ENCODE data around the gene ANGEL1.

Gene ANGEL1

GRCh38 chr14:76759589-76759988, 53.1 kb downstream of the ANGEL1 start:
- no peaks in the 10 kb centered on the region; the same call in 1 of the 2 replicates for H3K27me3 ChIP-seq (ENCODE audit: low read depth)

GRCh38 chr14:76756371-76756750, 56.3 kb downstream of the ANGEL1 start:
- in situ Hi-C loops (cut with MboI; ENCODE audit: low sequenced_read_pairs), result no loop called here

More at GRCh38 chr14:76759589-76759988, 53.1 kb downstream of the ANGEL1 start:
- H3K9me3 ChIP-seq, result no peaks in the 10 kb centered on the region
- in situ Hi-C loops (cut with MboI; ENCODE audit: low sequenced_read_pairs), result no loop called here
- no peaks in the 10 kb centered on the region for H3K36me3 ChIP-seq (replicated peaks)
- DNase-seq (ENCODE audit: low spot score in 2 of 2), result no peak
- H3K4me1 ChIP-seq, result no peaks in the 10 kb centered on the region; the same call in 1 of the 2 replicates
- H3K4me3 ChIP-seq, result no peak overlapping the region

GRCh38 chr14:76755610-76756370, 56.9 kb downstream of the ANGEL1 start:
- DNase-seq (ENCODE audit: low spot score in 2 of 2), result no peak
- H3K4me1 ChIP-seq, result no peaks in the 10 kb centered on the region
- no peaks in the 10 kb centered on the region for H3K9me3 ChIP-seq
- in situ Hi-C loops (cut with MboI; ENCODE audit: low sequenced_read_pairs), result no loop called here
- H3K27me3 ChIP-seq (ENCODE audit: low read depth), result no peaks in the 10 kb centered on the region
- no peaks in the 10 kb centered on the region for H3K36me3 ChIP-seq (replicated peaks)
- no peak overlapping the region for H3K4me3 ChIP-seq

More at GRCh38 chr14:76756371-76756750, 56.3 kb downstream of the ANGEL1 start:
- Histone ChIP-seq H3K4me1 (no peaks in the 10 kb centered on the region), H3K36me3 (replicated peaks) (no peaks in the 10 kb centered on the region), H3K9me3 (no peaks in the 10 kb centered on the region), H3K4me3 (no peak overlapping the region), H3K27me3 (ENCODE audit: low read depth) (no peaks in the 10 kb centered on the region)
- no peak for DNase-seq (ENCODE audit: low spot score in 2 of 2)

- no peaks in the 10 kb centered on the region for H3K4me1 ChIP-seq
- H3K9me3 ChIP-seq, result no peaks in the 10 kb centered on the region
- no peak for DNase-seq (ENCODE audit: low spot score in 2 of 2)
- H3K27me3 ChIP-seq (ENCODE audit: low read depth), result no peaks in the 10 kb centered on the region
- no peaks in the 10 kb centered on the region for H3K36me3 ChIP-seq (replicated peaks)
- no peak overlapping the region for H3K4me3 ChIP-seq
- in situ Hi-C loops (cut with MboI; ENCODE audit: low sequenced_read_pairs), result no loop called here
Observed at GRCh38 chr14:76754586-76754985, 58.1 kb downstream of the ANGEL1 start.

GRCh38 chr14:76753541-76754198, 59.0 kb downstream of the ANGEL1 start:
- Histone ChIP-seq H3K4me3 (no peak overlapping the region), H3K36me3 (replicated peaks) (no peaks in the 10 kb centered on the region), H3K9me3 (no peaks in the 10 kb centered on the region), H3K27me3 (ENCODE audit: low read depth) (no peaks in the 10 kb centered on the region), H3K4me1 (no peaks in the 10 kb centered on the region)
- no peak for DNase-seq (ENCODE audit: low spot score in 2 of 2)
- in situ Hi-C loops (cut with MboI; ENCODE audit: low sequenced_read_pairs), result no loop called here

- Histone ChIP-seq H3K4me3 (no peak overlapping the region), H3K9me3 (no peaks in the 10 kb centered on the region), H3K4me1 (no peaks in the 10 kb centered on the region), H3K36me3 (replicated peaks) (no peaks in the 10 kb centered on the region), H3K27me3 (ENCODE audit: low read depth) (no peaks in the 10 kb centered on the region)
- no peak for DNase-seq (ENCODE audit: low spot score in 2 of 2)
- in situ Hi-C loops (cut with MboI; ENCODE audit: low sequenced_read_pairs), result no loop called here
Observed at GRCh38 chr14:76752744-76753143, 59.9 kb downstream of the ANGEL1 start.

- H3K27me3 ChIP-seq (ENCODE audit: low read depth), result no peaks in the 10 kb centered on the region
- H3K9me3 ChIP-seq, result no peaks in the 10 kb centered on the region; the same call in 1 of the 2 replicates
- H3K4me1 ChIP-seq, result no peaks in the 10 kb centered on the region
- DNase-seq (ENCODE audit: low spot score in 2 of 2), result no peak
- in situ Hi-C loops (cut with MboI; ENCODE audit: low sequenced_read_pairs), result no loop called here
- no peak overlapping the region for H3K4me3 ChIP-seq
- no peaks in the 10 kb centered on the region for H3K36me3 ChIP-seq (replicated peaks)
Observed at GRCh38 chr14:76742966-76743365, 69.7 kb downstream of the ANGEL1 start.

GRCh38 chr14:76742185-76742584, 70.5 kb downstream of the ANGEL1 start:
- no peaks in the 10 kb centered on the region; the same call in 1 of the 2 replicates for H3K9me3 ChIP-seq
- DNase-seq (ENCODE audit: low spot score in 2 of 2), result no peak
- no peak overlapping the region for H3K4me3 ChIP-seq
- H3K27me3 ChIP-seq (ENCODE audit: low read depth), result no peaks in the 10 kb centered on the region
- H3K36me3 ChIP-seq (replicated peaks), result no peaks in the 10 kb centered on the region
- H3K4me1 ChIP-seq, result no peaks in the 10 kb centered on the region
- in situ Hi-C loops (cut with MboI; ENCODE audit: low sequenced_read_pairs), result no loop called here

GRCh38 chr14:76741074-76741473, 71.6 kb downstream of the ANGEL1 start:
- no peaks in the 10 kb centered on the region; the same call in 1 of the 2 replicates for H3K9me3 ChIP-seq
- in situ Hi-C loops (cut with MboI; ENCODE audit: low sequenced_read_pairs), result no loop called here

More at GRCh38 chr14:76741074-76741473, 71.6 kb downstream of the ANGEL1 start:
- H3K27me3 ChIP-seq (ENCODE audit: low read depth), result no peaks in the 10 kb centered on the region
- H3K36me3 ChIP-seq (replicated peaks), result no peaks in the 10 kb centered on the region
- no peak overlapping the region for H3K4me3 ChIP-seq
- no peaks in the 10 kb centered on the region for H3K4me1 ChIP-seq
- DNase-seq (ENCODE audit: low spot score in 2 of 2), result no peak

Data from HAP-1 (cell line).